ENCODE measurements around the gene KIF12. TPM values are rescaled to one million over a fixed set of nuclear protein-coding genes. Genes with fewer than 3 reads are reported as not detected.

The KIF12 gene
- 0.13 and 0.85 TPM in 2 replicates for total RNA-seq (2014; rRNA removed; shearing (Covaris generic))

GRCh38 chr9:114098936-114099668, at the start of gene KIF12:
TSS of gene KIF12 (minus strand) at chr9:114099292. CDS start at chr9:114099276, 16 bp downstream.
- Histone ChIP-seq H3K27ac (no peak within 1 kb of the TSS), H3K9me3 (replicated peaks) (0 out of 2 replicates have a peak, but pooled peaks cover 4% of the 10 kb centered on the region), H3K4me3 (peak within 1 kb of the TSS; percentile 29), H3K27me3 (replicated peaks) (no peaks in the 10 kb centered on the region), H3K36me3 (no peaks in the 10 kb centered on the region), H3K4me1 (replicated peaks) (peaks cover 5% of the 10 kb centered on the region)
- DNase-seq (ENCODE audit: low read depth in 1 of 2, low spot score in 2 of 2), result no peak

GRCh38 chr9:114146735-114147134, 47.6 kb upstream of the KIF12 start:
- no peaks in the 10 kb centered on the region for H3K9me3 ChIP-seq (replicated peaks)
- no peak overlapping the region for H3K27ac ChIP-seq
- no peaks in the 10 kb centered on the region for H3K36me3 ChIP-seq
- DNase-seq (ENCODE audit: low read depth in 1 of 2, low spot score in 2 of 2), result no peak
- no peaks in the 10 kb centered on the region for H3K4me1 ChIP-seq (replicated peaks)
- peaks cover 5% of the 10 kb centered on the region; the same call in 1 of the 2 replicates for H3K27me3 ChIP-seq (replicated peaks)
- H3K4me3 ChIP-seq, result no peak overlapping the region

- H3K36me3 ChIP-seq, result no peaks in the 10 kb centered on the region
- peaks cover 5% of the 10 kb centered on the region; the same call in 1 of the 2 replicates for H3K27me3 ChIP-seq (replicated peaks)
- H3K9me3 ChIP-seq (replicated peaks), result no peaks in the 10 kb centered on the region
- H3K4me1 ChIP-seq (replicated peaks), result no peaks in the 10 kb centered on the region
- no peak overlapping the region for H3K4me3 ChIP-seq
- no peak overlapping the region for H3K27ac ChIP-seq
- DNase-seq (ENCODE audit: low read depth in 1 of 2, low spot score in 2 of 2), result no peak
Observed at GRCh38 chr9:114143234-114143633, 44.1 kb upstream of the KIF12 start.

- Histone ChIP-seq H3K9me3 (replicated peaks) (no peaks in the 10 kb centered on the region), H3K4me1 (replicated peaks) (no peaks in the 10 kb centered on the region), H3K36me3 (no peaks in the 10 kb centered on the region), H3K27ac (no peak overlapping the region), H3K4me3 (no peak overlapping the region), H3K27me3 (replicated peaks) (peaks cover 5% of the 10 kb centered on the region; the same call in 1 of the 2 replicates)
- no peak for DNase-seq (ENCODE audit: low read depth in 1 of 2, low spot score in 2 of 2)
Observed at GRCh38 chr9:114141553-114142402, 42.7 kb upstream of the KIF12 start.

GRCh38 chr9:114140850-114141249, 41.8 kb upstream of the KIF12 start:
- H3K36me3 ChIP-seq, result no peaks in the 10 kb centered on the region
- peaks cover 5% of the 10 kb centered on the region; the same call in 1 of the 2 replicates for H3K27me3 ChIP-seq (replicated peaks)
- no peaks in the 10 kb centered on the region for H3K4me1 ChIP-seq (replicated peaks)
- no peak overlapping the region for H3K4me3 ChIP-seq
- no peak for DNase-seq (ENCODE audit: low read depth in 1 of 2, low spot score in 2 of 2)
- no peak overlapping the region for H3K27ac ChIP-seq
- H3K9me3 ChIP-seq (replicated peaks), result no peaks in the 10 kb centered on the region

GRCh38 chr9:114140401-114140800, 41.3 kb upstream of the KIF12 start:
- H3K27me3 ChIP-seq (replicated peaks), result peaks cover 5% of the 10 kb centered on the region; the same call in 1 of the 2 replicates
- H3K9me3 ChIP-seq (replicated peaks), result no peaks in the 10 kb centered on the region
- no peak for DNase-seq (ENCODE audit: low read depth in 1 of 2, low spot score in 2 of 2)
- no peaks in the 10 kb centered on the region for H3K36me3 ChIP-seq
- no peak overlapping the region for H3K27ac ChIP-seq
- no peaks in the 10 kb centered on the region for H3K4me1 ChIP-seq (replicated peaks)
- H3K4me3 ChIP-seq, result no peak overlapping the region

- Histone ChIP-seq H3K9me3 (replicated peaks) (no peaks in the 10 kb centered on the region), H3K36me3 (no peaks in the 10 kb centered on the region), H3K4me3 (no peak overlapping the region), H3K27ac (no peak overlapping the region), H3K4me1 (replicated peaks) (no peaks in the 10 kb centered on the region), H3K27me3 (replicated peaks) (no peaks in the 10 kb centered on the region)
- no peak for DNase-seq (ENCODE audit: low read depth in 1 of 2, low spot score in 2 of 2)
Observed at GRCh38 chr9:114139071-114139470, 40.0 kb upstream of the KIF12 start.

GRCh38 chr9:114138552-114138971, 39.5 kb upstream of the KIF12 start:
- H3K27me3 ChIP-seq (replicated peaks), result no peaks in the 10 kb centered on the region
- no peaks in the 10 kb centered on the region for H3K36me3 ChIP-seq
- H3K4me1 ChIP-seq (replicated peaks), result no peaks in the 10 kb centered on the region
- no peak overlapping the region for H3K27ac ChIP-seq
- no peak for DNase-seq (ENCODE audit: low read depth in 1 of 2, low spot score in 2 of 2)
- H3K4me3 ChIP-seq, result no peak overlapping the region
- H3K9me3 ChIP-seq (replicated peaks), result no peaks in the 10 kb centered on the region

GRCh38 chr9:114137831-114138230, 38.7 kb upstream of the KIF12 start:
- H3K36me3 ChIP-seq, result no peaks in the 10 kb centered on the region
- DNase-seq (ENCODE audit: low read depth in 1 of 2, low spot score in 2 of 2), result no peak
- H3K4me1 ChIP-seq (replicated peaks), result no peaks in the 10 kb centered on the region
- no peak overlapping the region for H3K4me3 ChIP-seq
- no peak overlapping the region for H3K27ac ChIP-seq
- H3K27me3 ChIP-seq (replicated peaks), result no peaks in the 10 kb centered on the region
- no peaks in the 10 kb centered on the region for H3K9me3 ChIP-seq (replicated peaks)

GRCh38 chr9:114134827-114135396, 35.8 kb upstream of the KIF12 start:
- no peaks in the 10 kb centered on the region for H3K9me3 ChIP-seq (replicated peaks)
- no peak overlapping the region for H3K27ac ChIP-seq
- no peaks in the 10 kb centered on the region for H3K36me3 ChIP-seq
- no peaks in the 10 kb centered on the region for H3K4me1 ChIP-seq (replicated peaks)
- no peak for DNase-seq (ENCODE audit: low read depth in 1 of 2, low spot score in 2 of 2)
- H3K4me3 ChIP-seq, result no peak overlapping the region
- no peaks in the 10 kb centered on the region for H3K27me3 ChIP-seq (replicated peaks)

GRCh38 chr9:114132550-114132918, 33.4 kb upstream of the KIF12 start:
- Histone ChIP-seq H3K4me3 (no peak overlapping the region), H3K9me3 (replicated peaks) (no peaks in the 10 kb centered on the region), H3K27me3 (replicated peaks) (no peaks in the 10 kb centered on the region), H3K36me3 (no peaks in the 10 kb centered on the region), H3K4me1 (replicated peaks) (no peaks in the 10 kb centered on the region), H3K27ac (no peak overlapping the region)
- DNase-seq (ENCODE audit: low read depth in 1 of 2, low spot score in 2 of 2), result no peak

- no peak for DNase-seq (ENCODE audit: low read depth in 1 of 2, low spot score in 2 of 2)
- H3K27me3 ChIP-seq (replicated peaks), result no peaks in the 10 kb centered on the region
- H3K9me3 ChIP-seq (replicated peaks), result no peaks in the 10 kb centered on the region
- no peak overlapping the region for H3K4me3 ChIP-seq
- no peaks in the 10 kb centered on the region for H3K36me3 ChIP-seq
- H3K27ac ChIP-seq, result no peak overlapping the region
- H3K4me1 ChIP-seq (replicated peaks), result no peaks in the 10 kb centered on the region
Observed at GRCh38 chr9:114131808-114132549, 32.9 kb upstream of the KIF12 start.

GRCh38 chr9:114130624-114131277, 31.7 kb upstream of the KIF12 start:
- Histone ChIP-seq H3K4me3 (no peak overlapping the region), H3K36me3 (no peaks in the 10 kb centered on the region), H3K27me3 (replicated peaks) (no peaks in the 10 kb centered on the region), H3K4me1 (replicated peaks) (no peaks in the 10 kb centered on the region), H3K9me3 (replicated peaks) (no peaks in the 10 kb centered on the region), H3K27ac (no peak overlapping the region)
- DNase-seq (ENCODE audit: low read depth in 1 of 2, low spot score in 2 of 2), result no peak
